GM21381 (cell line): Measurements from ENCODE around the gene GNAQ.

ENCODE experiments used
- ATAC-seq: cut with Tn5 transposase; IDR thresholded peaks from one replicate; pipeline ENCODE4 v1.9.1; 2021; ENCODE audit warnings: mild to moderate bottlenecking, moderate library complexity; ENCODE audit not compliant: unreplicated experiment

The GNAQ gene

DNA sequence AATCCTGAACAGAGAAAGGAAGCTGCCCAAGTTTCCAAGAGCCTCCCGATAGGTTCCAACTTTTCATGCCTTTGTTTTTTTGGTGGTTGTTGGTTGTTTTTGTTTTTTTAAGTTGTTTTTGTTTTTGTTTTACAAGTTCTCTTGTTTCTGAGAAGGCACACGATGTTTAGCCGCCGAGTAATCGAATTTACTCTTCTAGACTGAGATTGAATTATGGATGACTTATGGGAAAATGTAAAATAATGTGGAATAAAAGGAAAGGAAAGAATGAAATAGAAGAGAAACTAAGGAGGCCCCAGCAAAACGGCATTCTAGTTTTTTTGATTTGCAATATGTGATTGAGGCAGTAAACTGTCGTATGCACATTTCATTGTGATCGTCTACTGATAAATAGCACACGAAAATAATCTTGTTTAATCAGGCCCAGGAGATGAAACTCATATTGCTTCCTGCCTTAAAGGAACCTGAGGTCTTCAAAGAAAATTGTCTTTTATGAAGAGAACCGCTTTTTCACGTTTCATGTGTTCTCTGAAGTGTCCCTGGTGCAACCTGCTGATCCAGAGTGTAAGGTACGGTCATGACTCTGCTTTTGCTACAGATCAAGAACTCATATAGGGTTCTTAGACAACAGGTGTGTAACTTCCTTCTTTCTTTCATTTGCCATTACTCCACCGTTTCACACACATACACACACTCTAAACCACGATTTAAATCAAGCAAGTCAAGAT lies 1.3 kb upstream of the GNAQ start:
- no peak for ATAC-seq

DNA sequence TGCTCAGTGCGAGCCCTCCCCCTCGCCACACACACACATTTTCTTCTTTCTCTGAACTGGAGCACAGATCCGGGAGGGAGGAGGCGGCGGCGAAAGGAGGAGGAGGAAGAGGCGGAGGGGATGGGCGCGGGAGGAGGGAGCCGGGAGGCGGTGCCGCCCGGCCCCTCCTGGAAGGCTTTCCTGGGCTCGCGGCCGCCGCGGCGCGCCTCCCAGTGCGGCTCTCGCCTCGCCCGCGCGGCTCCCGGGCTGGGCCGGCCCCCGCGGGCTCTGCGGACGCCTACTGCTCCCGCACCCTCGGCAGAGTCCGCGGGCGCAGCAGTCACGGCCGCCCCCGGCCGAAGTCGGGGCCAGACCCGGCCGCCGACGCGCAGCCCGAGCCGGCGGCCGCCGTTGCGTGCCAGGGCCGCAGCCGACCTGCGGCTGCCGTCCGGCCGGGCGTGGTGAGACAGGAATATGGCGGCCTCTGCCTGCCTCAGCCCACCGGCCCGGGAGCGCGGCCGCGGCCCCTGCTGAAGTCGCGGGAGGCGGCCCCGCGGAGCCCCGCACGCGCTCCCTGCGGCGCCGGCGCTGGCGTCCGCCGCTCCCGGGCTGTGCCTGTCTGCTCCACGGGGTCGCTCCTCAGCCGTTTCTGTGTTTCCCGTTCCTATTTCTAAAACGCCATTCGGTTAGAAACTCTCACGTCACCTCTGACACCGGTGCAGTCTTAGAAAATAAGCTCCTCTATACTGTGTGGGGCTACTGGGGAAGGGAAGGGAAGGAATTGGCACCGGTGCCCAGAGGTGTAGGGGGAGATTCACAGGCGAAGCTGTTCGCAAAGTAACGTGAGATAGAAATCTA lies 500 bp upstream of the GNAQ start:
- no peak for ATAC-seq

DNA sequence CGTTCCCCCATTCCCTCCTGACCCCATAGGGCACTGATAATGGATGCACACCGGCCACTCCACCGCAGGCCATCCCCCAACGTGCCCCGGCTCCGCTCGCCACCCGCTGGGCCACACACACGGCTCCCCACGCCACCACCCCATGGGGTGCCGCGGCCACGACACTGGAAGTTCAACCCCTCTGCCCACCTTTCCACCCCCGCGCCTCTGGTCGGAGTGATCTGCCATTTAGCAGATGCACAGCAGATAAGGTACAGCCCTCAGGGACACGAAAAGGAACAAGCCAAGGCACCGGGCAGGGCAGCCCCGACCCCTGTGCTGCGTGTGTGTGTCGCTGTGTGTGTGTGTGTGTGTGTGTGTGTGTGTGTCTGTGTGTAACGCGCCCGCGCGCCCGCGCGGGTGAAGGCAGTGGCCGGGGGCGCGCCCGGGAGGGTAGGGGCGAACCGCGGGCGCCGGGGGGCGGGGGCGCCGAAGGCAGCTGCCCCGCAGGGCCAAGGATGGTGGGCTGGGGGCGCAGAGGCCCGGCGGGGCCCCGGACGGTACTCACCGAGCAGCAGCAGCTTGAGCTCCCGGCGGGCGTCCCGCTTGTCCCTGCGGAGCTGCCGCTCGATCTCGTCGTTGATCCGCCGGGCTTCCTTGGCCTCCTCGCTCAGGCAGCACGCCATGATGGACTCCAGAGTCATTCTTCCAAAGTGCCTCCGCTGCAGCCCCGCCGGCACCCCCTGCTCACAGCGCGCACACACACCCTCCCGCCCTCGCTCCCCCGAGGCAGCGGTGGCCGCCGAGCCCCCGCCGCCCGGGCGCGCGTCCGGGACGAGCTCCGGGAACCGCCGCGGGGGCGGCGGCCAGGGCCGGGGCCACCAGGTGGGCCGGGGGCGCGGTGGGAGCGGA lies 813 bp downstream of the GNAQ start:
- no peak for ATAC-seq

DNA sequence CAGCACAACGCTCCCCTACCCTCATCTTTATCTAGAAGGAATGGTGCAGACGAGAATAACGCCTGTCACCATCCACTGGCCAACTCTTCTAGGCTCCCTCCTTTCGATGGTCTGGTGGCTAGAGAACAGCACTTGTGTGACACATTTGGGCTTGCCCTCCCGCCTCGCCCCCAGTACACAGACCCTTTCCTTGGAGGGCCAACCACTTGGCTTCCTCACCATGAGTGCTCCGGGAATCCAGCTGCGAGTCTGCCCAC lies 1.4 kb downstream of the GNAQ start:
- no peak for ATAC-seq

DNA sequence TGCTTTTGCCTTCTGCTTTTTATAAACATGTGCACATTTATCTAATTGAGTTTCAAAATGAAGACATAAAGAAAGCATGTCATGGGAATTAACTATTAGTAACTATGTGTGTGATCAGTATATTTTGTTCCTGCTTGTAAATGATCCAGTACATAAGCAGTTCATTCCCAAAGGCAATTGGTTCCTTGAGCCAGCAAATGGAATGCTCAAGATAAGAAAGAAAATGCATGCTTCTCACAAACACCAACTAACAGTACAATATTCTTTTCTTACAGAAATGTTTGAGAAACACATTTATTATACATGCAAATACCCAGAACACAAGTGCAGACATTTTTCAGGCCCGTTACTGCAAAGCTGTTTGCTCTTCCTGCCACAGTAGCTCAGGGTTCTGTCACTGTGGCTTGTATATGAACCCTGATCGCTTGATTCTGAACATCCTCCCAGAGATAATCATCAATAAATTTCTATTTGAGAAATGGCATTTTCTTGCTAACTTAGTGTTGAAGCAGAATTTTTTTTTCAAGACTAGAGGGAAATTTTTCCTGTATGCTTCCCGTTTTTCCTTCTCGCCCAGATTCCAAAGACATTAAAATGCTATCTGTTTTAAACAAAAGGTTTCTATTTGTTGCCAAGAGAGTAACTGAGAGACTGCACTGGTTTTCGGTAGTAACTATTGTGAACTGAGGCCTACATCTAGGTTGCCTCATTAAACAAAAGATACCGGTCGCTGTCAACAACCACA lies 1.9 kb downstream of the GNAQ start:
- ATAC-seq = no peak

DNA sequence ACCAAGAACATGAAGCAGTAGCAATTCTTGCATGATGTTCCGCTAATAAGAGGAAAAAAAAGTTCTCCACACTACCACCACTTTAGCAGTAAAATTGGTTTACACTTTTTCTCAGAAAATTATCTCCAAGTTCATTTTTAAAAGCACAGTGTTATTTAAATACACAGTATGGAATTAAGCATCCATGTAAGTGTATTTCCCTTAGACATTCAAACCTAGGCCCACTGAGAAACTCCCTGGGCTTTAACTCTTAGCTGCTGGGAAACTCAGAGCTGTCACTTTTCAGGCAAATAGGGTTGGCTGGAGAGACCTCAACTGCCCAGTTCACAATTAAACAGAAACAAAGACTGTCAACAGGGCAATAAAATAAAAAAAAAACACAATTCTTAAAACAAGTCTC lies 2.7 kb downstream of the GNAQ start:
- ATAC-seq = no peak

DNA sequence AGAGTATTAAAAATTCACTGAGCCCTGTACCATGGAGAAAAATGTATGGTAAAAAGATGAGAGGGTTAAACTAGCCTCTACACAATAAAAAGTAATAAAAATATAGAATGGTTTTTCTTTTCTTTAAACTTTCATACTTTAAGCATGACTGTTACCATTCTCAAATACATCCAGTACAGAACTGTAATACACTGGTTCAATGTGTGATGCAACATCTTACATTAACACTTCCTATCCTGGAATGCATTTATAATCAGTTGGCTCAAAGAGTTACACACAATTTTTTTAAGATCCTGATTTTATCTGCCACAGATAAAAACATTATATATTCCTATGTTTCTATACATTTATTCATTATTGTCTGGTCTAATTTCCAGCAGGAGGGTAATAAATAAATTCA lies 4.7 kb downstream of the GNAQ start:
- no peak for ATAC-seq

DNA sequence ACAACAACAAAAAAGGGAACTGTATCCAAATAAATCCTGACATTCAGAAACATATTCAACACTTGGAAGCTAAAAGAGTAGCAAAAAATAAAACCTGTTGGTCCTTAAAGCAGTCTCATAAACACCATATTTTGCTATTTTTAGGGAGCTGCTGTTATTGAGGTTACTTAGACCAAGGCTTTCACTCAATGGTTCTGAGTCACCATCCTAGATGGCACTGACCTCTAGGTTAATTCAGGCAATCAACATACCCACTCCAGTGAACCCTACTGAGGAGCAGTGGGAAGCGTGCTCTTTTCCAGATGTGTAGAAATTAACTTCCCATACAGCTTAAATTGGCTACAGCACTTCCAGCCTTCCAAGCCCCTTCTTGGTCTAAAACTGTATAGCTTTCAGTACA lies 5.2 kb downstream of the GNAQ start:
- ATAC-seq = no peak

DNA sequence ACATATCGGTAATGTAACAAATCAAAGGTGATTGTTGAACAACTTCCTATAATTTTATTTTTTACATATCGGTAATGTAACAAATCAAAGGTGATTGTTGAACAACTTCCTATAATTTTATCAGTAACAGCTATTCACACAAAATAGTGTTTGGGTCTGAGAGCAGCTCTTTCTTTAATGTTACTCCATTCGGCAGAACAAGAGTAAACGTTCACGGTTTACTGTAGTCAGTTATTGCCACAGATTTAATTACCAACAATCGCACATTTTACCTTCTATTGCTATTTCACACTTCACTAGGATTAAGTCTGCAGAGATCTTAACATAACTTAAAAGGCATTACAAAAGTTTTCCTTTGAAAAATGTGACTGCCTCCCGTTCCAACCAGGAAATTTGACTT lies 6.4 kb downstream of the GNAQ start:
- no peak for ATAC-seq

DNA sequence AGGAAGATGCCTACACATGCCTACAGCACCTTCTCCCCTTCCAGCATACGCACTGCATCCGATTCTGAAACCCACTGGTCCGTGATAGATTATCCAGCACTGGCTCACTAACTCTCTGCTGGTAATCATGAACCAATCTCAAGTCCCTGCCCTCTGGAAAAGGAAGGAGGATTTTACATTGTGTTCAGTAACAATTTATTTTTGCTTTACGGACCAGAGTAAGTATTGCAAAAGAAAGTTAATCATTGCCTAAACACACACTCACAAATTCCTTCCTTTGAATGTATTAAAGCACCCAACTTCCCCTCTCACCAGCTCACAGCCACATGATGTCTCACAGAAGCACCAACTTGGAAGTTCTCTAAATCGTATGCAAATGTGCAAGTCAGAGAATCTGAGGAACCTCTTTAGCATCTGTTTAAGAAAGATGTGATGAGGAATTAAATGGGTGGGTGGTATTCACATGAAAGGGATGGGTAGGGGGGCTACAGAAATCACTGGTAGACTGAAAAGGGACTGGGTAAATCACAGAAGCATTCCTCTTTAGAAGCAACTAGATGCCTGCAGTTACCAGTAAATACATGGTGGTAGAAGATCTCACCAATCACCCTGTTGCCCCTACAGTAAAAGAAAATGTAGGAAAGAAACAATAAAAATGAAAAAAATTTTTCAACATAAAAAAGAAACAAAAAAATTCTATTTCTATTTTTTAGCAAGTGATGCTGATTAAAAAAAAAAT lies 8.4 kb downstream of the GNAQ start:
- ATAC-seq = no peak

DNA sequence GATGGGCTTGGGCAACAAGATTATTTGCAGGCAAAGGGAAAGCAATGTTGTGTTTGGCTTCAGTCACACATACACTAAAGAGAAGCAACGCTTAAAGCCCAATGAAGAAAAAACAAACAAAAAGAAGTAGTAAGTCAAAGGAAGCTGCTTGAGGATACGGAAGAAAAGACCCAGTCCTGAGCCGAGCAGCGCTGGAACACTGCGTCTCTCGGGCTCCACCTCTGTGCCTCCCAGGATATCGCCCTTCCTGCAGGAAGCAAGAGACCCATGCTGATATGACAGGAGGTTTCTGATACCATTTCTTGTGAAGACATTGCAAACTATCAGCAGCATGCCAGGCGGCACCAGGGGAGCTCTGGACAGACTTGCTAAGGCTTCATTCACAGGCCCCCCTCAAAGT lies 9.9 kb downstream of the GNAQ start:
- ATAC-seq = no peak

DNA sequence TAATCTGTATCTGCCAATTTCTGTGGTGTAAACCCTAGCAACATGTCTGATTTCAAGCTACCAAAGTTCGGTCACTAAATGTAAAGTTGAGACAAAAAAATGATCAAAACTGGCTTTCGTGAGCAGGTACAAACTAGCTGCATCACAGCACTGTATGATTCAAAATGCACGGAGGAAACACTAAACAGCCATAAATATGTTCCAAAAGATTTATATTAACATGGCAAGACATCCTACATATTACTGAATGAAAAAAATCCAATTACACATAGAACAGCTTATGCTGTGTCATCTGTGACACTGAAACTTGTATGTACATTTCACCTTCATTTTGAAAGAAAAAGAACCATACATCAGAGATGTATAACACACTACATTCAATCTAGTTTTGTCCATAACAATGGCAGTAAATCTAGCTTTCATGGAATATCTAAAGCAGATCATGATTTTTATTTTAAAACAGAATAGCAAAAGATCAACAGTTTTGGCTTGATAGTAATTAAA lies 14.4 kb downstream of the GNAQ start:
- ATAC-seq = no peak

DNA sequence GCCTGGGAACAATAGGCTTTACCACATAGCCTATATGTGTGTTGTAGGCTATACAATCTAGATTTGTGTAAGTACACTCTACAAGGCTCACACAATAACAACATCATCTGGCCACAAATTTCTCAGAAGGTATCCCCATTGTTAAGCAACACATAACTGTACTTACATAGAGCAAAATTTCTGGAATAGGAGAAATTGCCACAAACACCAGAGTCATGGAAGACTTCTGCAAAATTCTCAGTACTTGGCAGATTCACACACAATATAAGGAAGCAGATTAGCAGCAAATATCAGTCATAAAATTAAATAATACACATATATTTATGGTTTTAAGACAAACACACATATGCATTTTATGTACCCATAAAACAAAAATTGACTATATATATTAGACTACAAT lies 16.4 kb downstream of the GNAQ start:
- no peak for ATAC-seq

DNA sequence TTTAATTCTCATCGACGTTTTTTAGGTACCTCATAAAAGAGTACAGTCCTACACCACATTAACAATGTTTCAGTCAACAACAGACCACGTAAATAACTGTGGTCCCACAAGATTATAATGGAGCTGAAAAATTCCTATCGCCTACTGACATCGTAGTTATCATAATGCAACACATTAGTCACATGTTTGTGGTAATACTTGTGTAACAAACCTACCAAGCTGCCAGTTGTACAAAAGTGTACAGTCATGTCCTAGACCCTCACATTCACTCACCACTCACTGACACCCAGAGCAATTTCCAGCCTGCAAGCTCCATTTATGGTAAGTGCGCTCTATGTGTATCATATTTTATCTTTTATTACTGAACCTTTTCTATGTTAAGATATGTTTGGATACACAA lies 16.8 kb downstream of the GNAQ start:
- ATAC-seq = no peak

DNA sequence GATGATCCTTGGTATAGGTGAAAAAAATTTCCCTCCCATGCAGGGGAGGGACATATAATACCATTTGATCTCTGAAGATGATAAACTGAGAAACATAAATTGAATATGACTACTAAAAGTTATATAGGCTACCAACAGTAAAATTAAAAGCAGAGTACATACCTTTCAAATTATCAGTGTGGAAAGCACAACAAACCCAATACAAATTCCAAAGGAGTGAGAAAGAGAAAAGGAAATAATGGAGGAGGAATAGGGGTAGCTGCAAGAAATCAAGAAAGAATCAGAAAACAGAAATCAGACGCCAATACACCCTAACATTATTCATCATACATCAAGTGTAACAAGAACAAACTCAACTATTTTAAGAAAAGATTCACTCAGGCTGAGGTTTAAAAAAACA lies 17.7 kb downstream of the GNAQ start:
- ATAC-seq = no peak

DNA sequence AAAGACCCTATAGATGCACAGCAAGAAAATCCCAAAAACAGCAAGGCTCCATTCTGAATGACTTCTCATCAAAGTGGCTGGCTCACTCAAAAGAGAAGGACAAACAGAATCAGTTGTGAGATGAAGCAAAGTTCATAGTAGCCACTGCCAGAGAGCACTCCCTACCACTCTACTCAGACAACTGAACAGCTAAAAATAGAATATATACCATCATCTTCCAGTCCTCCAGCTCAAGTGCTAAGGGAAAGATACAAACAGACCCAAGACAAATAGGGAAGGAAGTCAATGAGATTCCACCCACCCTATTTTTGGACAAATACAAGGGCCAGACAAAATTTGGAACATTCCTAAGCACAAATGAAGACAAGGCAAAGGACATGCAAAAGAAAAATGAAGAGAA lies 20.6 kb downstream of the GNAQ start:
- ATAC-seq = no peak

DNA sequence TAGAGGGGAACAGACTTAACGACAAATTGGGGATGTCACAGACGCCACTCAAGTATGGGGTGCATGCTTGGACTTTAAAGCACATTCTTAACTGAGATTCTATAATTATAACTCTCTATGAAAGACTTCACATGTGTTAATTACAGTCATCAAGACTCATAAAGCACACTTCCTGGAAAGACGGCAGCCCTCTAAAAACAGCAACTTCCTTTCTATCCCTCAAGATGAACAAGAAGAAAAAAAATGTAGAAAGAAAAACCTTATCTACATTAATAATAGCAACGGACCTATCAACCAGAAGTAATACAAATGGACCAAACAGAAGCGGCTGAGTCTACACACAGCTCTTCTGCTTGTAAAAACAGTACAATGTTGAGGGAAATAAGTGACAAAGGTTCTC lies 21.2 kb downstream of the GNAQ start:
- ATAC-seq = no peak

DNA sequence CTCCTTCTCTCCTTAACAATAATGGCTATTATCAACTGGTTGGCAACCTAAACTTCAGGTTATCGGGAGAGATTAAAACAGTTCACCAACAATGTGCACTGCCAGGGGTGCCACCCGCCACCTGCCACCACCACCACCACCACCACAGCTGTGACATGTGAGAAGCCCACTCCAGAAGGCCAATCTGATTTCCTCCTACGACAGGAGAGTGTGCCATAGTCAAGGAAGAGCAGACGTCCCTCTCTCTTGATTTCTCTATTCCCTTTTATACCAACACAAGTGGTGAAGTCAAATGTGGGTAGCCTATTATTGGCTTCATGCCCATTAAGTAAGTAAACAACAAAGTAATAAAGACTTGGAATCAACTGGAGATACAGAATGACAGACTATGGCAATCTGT lies 22.4 kb downstream of the GNAQ start:
- ATAC-seq = no peak

DNA sequence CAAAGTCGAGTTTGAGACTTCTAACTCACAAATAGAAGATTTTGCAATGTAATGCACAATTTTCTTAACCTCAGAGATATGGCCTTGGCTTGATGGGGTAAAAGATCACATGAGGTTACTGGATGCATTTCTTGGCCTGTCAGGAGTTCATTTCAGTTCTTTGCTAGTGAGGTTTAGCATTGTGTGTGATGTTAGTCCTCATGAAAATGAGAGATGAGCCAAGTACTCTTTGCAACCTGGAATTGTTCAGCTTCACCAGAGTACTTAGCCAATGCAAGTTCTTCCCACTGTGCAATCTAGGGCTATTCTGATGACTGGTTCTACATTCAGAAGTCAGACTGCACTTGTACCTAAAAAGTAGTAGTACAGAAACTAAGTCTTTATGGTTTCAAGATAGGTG lies 24.9 kb downstream of the GNAQ start:
- no peak for ATAC-seq
